CD14-positive monocyte (primary cell): ENCODE measurements around the gene CNGB1. TPM values are rescaled to one million over a fixed set of nuclear protein-coding genes. Genes with fewer than 3 reads are reported as not detected.

Experiments
- DNase-seq, 3 donors: peaks; one replicate each; pipeline ENCODE4 v3.0.0-alpha.2; 2011 to 2022
- H2AFZ ChIP-seq: 2 replicates; pipeline ENCODE4 v1.6.0; 2012; ENCODE audit warnings: mild to moderate bottlenecking, low read depth, low read length, inconsistent platforms; ENCODE audit not compliant: insufficient read depth, poor library complexity, severe bottlenecking
- H3K27ac ChIP-seq, 2 donors: 1 replicate in 1 of 2; 2 replicates in 1 of 2; pipeline ENCODE4 v1.5.1; 2012 to 2013; ENCODE audit warnings: low read length in 2 of 2, control low read depth in 1 of 2, inconsistent platforms in 1 of 2, low read depth in 1 of 2, mild to moderate bottlenecking in 1 of 2
- H3K27me3 ChIP-seq, 2 donors: one replicate each; pipeline versions ENCODE4 v1.6.0 to v1.6.1; 2011 to 2013; ENCODE audit warnings: low read length in 2 of 2; ENCODE audit not compliant: control insufficient read depth in 2 of 2, insufficient read depth in 2 of 2
- H3K36me3 ChIP-seq, 2 donors: replicated peaks in 1 of 2; 1 replicate in 1 of 2; 2 replicates in 1 of 2; pipeline versions ENCODE4 v1.5.1 to v1.6.1; 2012 to 2013; ENCODE audit warnings: low read length in 2 of 2, control low read depth in 1 of 2, inconsistent platforms in 1 of 2, mild to moderate bottlenecking in 1 of 2; ENCODE audit not compliant: insufficient read depth in 2 of 2, control insufficient read depth in 1 of 2
- H3K4me1 ChIP-seq, 2 donors: 1 replicate in 1 of 2; 2 replicates in 1 of 2; pipeline versions ENCODE4 v1.5.1 to v1.6.1; 2012 to 2013; ENCODE audit warnings: low read length in 2 of 2, control low read depth in 1 of 2, inconsistent platforms in 1 of 2, mild to moderate bottlenecking in 1 of 2, moderate library complexity in 1 of 2; ENCODE audit not compliant: insufficient read depth in 2 of 2, control insufficient read depth in 1 of 2
- H3K4me2 ChIP-seq: replicated peaks from 2 replicates; pipeline ENCODE3; 2012; ENCODE audit warnings: low read length, moderate library complexity, mild to moderate bottlenecking; ENCODE audit not compliant: poor library complexity, severe bottlenecking; ENCODE audit errors: extremely low read depth
- H3K4me3 ChIP-seq, 3 experiments: fragments of 200-600 bp in 1 of 3; sonication (generic) in 1 of 3; replicated peaks in 1 of 3; 1 replicate in 2 of 3; 2 replicates in 1 of 3; pipeline ENCODE4 v1.5.1; 2011 to 2013; ENCODE audit warnings: low read length in 3 of 3, mild to moderate bottlenecking in 3 of 3, control low read depth in 2 of 3, low read depth in 2 of 3, inconsistent platforms in 1 of 3, moderate library complexity in 1 of 3
- H3K79me2 ChIP-seq: 2 replicates; pipeline ENCODE4 v1.6.0; 2012; ENCODE audit warnings: mild to moderate bottlenecking, control low read depth, inconsistent platforms, low read length, moderate library complexity; ENCODE audit not compliant: insufficient read depth
- H3K9ac ChIP-seq: 2 replicates; pipeline ENCODE4 v1.6.0; 2017; ENCODE audit warnings: low read length, mild to moderate bottlenecking; ENCODE audit not compliant: insufficient read depth, poor library complexity, severe bottlenecking
- H3K9me3 ChIP-seq, 2 donors: replicated peaks in 1 of 2; 1 replicate in 1 of 2; 2 replicates in 1 of 2; pipeline versions ENCODE4 v1.5.1 to v1.6.1; 2012 to 2013; ENCODE audit warnings: low read length in 2 of 2, control low read depth in 1 of 2; ENCODE audit not compliant: control insufficient read depth in 1 of 2, insufficient read depth in 1 of 2
- H4K20me1 ChIP-seq: 2 replicates; pipeline ENCODE4 v1.6.0; 2012; ENCODE audit warnings: mild to moderate bottlenecking, low read length, control low read depth, moderate library complexity; ENCODE audit not compliant: insufficient read depth
- H3K27ac Mint-ChIP-seq, 7 donors: one replicate each; pipeline ENCODE4 v1.8.0; 2020; ENCODE audit warnings: mild to moderate bottlenecking in 7 of 7, mixed read lengths in 7 of 7, moderate library complexity in 6 of 7, inconsistent platforms in 2 of 7
- H3K27me3 Mint-ChIP-seq, 3 donors: one replicate each; pipeline ENCODE4 v1.8.0; 2021 to 2022; ENCODE audit warnings: low read depth in 3 of 3, mild to moderate bottlenecking in 3 of 3, mixed read lengths in 3 of 3, moderate library complexity in 3 of 3, inconsistent platforms in 1 of 3
- H3K36me3 Mint-ChIP-seq, 2 donors: one replicate each; pipeline ENCODE4 v1.8.0; 2020; ENCODE audit warnings: mixed read lengths in 2 of 2, inconsistent platforms in 1 of 2, mild to moderate bottlenecking in 1 of 2
- H3K4me1 Mint-ChIP-seq: one replicate; pipeline ENCODE4 v1.8.0; 2020; ENCODE audit warnings: mild to moderate bottlenecking, mixed read lengths
- H3K4me3 Mint-ChIP-seq, 2 donors: one replicate each; pipeline ENCODE4 v1.8.0; 2020; ENCODE audit warnings: mild to moderate bottlenecking in 2 of 2, mixed read lengths in 2 of 2, moderate library complexity in 1 of 2
- H3K9me3 Mint-ChIP-seq, 7 donors: one replicate each; pipeline ENCODE4 v1.8.0; 2020 to 2022; ENCODE audit warnings: mixed read lengths in 7 of 7, mild to moderate bottlenecking in 6 of 7, moderate library complexity in 6 of 7, inconsistent platforms in 2 of 7
- WGBS: methylation state at CpG from one replicate; pipeline ENCODE4 v1.1.5; 2013; ENCODE audit warnings: missing lambda C conversion rate; ENCODE audit not compliant: insufficient coverage; 5-methylcytosine and 5-hydroxymethylcytosine counted together
- intact Hi-C, 2 donors: fragments of 100-400 bp; cut with micrococcal nuclease; formaldehyde crosslinking; loops; one replicate each; pipeline versions ENCODE4 v1.15.0 to v1.15.1; 2023
- polyA plus RNA-seq, 3 donors: library from polyadenylated mRNA; depleted of rRNA in 1 of 3; unstranded in 2 of 3; stranded (reverse) in 1 of 3; fragments of 300-500 nt in 2 of 3; fragments of >200 nt in 1 of 3; fragmentation: Illumina TruSeq in 2 of 3; gene quantifications; 1 replicate in 2 of 3; 2 replicates in 1 of 3; pipeline ENCODE4 v1.2.3, GENCODE V29; 2012 to 2021
- TF ChIP-seq, protein P1 (sequence below): fragments of 200-600 bp; IDR thresholded peaks from one replicate; pipeline ENCODE4 v1.8.0; 2022; ENCODE audit warnings: antibody characterized with exemption, mild to moderate bottlenecking

The CNGB1 gene
- polyA plus RNA-seq, 3 donors: not detected

DNA sequence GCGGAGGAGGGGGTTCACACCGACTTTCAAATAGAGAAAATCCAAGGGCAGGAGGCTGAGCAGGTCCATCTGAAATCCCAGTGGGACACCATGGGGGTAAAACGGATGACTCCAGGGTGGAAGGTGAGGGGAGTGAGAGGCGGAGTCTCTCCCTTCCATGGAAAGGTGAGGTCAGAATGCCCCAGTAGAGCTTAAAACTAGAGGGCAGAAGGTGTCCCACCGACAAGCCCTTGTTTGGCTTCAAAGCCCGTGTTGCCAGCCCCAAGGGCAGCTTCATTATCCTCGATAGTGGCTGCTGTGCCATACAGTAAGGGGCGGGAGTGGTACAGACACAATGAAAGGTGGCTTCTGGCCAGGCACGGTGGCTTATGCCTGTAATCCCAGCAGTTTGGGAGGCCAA, 55.7 kb downstream of the CNGB1 start:
- Histone ChIP-seq H3K36me3 (no peaks in the 10 kb centered on the region), H3K79me2 (no peaks in the 10 kb centered on the region), H3K27ac (no peak overlapping the region), H3K4me2 (no peak overlapping the region), H2AFZ (no peak overlapping the region), H4K20me1 (no peaks in the 10 kb centered on the region), H3K9me3 (no peaks in the 10 kb centered on the region), H3K4me1 (peaks cover 5 to 6% of the 10 kb centered on the region in 2 donors), H3K27me3 (no peaks in the 10 kb centered on the region), H3K4me3 (no peak overlapping the region), H3K9ac (no peak overlapping the region)
- Mint-ChIP-seq H3K4me3 (no peak overlapping the region), H3K27me3 (no peaks in the 10 kb centered on the region), H3K36me3 (no peaks in the 10 kb centered on the region), H3K4me1 (peaks cover 11% of the 10 kb centered on the region), H3K9me3 (peaks cover 0 to 4% (median 0%) of the 10 kb centered on the region in 7 donors), H3K27ac (no peak overlapping the region)
- DNase-seq: no peak
- intact Hi-C loops: no loop called here
- 87% methylated on average over 9 of the region's 9 CpGs for WGBS
- TF ChIP-seq, protein P1, sequence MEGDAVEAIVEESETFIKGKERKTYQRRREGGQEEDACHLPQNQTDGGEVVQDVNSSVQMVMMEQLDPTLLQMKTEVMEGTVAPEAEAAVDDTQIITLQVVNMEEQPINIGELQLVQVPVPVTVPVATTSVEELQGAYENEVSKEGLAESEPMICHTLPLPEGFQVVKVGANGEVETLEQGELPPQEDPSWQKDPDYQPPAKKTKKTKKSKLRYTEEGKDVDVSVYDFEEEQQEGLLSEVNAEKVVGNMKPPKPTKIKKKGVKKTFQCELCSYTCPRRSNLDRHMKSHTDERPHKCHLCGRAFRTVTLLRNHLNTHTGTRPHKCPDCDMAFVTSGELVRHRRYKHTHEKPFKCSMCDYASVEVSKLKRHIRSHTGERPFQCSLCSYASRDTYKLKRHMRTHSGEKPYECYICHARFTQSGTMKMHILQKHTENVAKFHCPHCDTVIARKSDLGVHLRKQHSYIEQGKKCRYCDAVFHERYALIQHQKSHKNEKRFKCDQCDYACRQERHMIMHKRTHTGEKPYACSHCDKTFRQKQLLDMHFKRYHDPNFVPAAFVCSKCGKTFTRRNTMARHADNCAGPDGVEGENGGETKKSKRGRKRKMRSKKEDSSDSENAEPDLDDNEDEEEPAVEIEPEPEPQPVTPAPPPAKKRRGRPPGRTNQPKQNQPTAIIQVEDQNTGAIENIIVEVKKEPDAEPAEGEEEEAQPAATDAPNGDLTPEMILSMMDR: no peak

DNA sequence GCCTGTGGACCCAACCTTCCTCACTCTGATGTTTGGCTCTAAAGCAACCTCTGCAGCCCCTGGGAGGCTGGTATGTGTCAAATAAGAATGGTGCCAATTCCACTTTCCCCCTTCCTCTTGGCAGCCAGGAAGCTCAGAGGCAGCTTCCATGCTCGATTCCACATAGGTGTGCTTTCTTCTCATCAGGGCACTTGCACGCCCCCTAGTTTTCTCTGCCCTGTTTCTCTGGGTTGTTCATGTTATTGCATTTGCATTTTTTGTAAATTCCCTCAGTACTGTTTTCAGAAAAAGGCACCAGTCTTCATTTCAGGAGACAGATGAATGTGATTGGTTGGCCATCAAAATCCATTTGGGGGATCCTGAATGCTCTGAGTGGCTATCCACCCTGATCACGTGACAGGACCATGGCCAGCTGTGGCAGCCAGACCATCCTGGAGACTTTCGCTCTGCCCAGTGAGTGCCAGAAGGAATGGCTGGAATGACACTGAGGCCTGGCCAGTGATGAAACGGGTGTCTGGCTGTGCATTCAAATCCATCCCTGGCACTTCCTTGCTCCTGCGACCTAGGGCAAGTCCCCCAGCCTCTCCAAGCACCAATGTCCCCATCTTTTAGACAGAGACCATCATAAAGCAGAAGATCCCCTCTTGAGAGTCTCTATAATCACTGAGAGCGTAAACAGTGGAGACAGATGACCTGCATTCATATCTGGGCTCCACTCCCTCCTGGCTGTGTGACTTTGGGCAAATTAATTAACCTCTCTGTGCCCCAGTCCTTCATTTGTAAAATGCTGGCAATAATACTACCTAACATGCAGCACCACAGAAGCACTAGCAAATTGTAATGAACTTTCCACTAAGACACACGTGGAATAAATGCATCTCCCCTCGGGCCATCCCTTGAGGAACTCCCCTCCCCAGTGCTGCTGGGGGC, 56.4 kb downstream of the CNGB1 start:
- Histone ChIP-seq H3K27me3 (no peaks in the 10 kb centered on the region), H3K4me3 (no peak overlapping the region), H3K9ac (no peak overlapping the region), H3K79me2 (no peaks in the 10 kb centered on the region), H3K9me3 (no peaks in the 10 kb centered on the region), H2AFZ (no peak overlapping the region), H3K27ac (no peak overlapping the region), H4K20me1 (no peaks in the 10 kb centered on the region), H3K36me3 (no peaks in the 10 kb centered on the region), H3K4me1 (peaks cover 5 to 6% of the 10 kb centered on the region in 2 donors), H3K4me2 (no peak overlapping the region)
- TF ChIP-seq, protein P1: no peak
- H3K9me3 Mint-ChIP-seq: peaks cover 0 to 4% (median 0%) of the 10 kb centered on the region in 7 donors
- no peak overlapping the region for H3K27ac Mint-ChIP-seq
- peaks cover 11% of the 10 kb centered on the region for H3K4me1 Mint-ChIP-seq
- intact Hi-C loops: no loop called here
- H3K27me3 Mint-ChIP-seq: peaks cover 0 to under 1% (median 0%) of the 10 kb centered on the region in 3 donors
- 93% methylated on average over 6 of the region's 9 CpGs for WGBS
- DNase-seq: no peak
- H3K36me3 Mint-ChIP-seq: no peaks in the 10 kb centered on the region
- no peak overlapping the region for H3K4me3 Mint-ChIP-seq
